Fibroblast of villous mesenchyme (primary cell): ENCODE data around the gene ADARB1. TPM values are rescaled to one million over a fixed set of nuclear protein-coding genes. Genes with fewer than 3 reads are reported as not detected.

Experiments used
- DNase-seq: peaks from one replicate; pipeline ENCODE4 v3.0.0-alpha.2; 2010; ENCODE audit warnings: low read depth
- H3K4me3 ChIP-seq: 2 replicates; pipeline ENCODE4 v1.5.1; 2011; ENCODE audit warnings: low read depth, mild to moderate bottlenecking, low read length
- CTCF ChIP-seq: IDR thresholded peaks from 2 replicates; pipeline ENCODE4 v1.5.1; 2012; ENCODE audit warnings: low read depth, mild to moderate bottlenecking, low read length; ENCODE audit not compliant: insufficient read depth
- total RNA-seq: library from RNA; depleted of rRNA; stranded (reverse); fragments of >200 nt; gene quantifications from 2 replicates; pipeline ENCODE4 v1.2.3, GENCODE V29; 2012

ADARB1 gene
- total RNA-seq, 1 donor = 16.4 TPM

- no peak overlapping the region for H3K4me3 ChIP-seq
These were observed 18.0 kb upstream of the ADARB1 start for GRCh38 chr21:45056296-45056904.

GRCh38 chr21:45056917-45057560 lies 17.3 kb upstream of the ADARB1 start:
- no peak for DNase-seq
- H3K4me3 ChIP-seq = no peak overlapping the region
- no peak for TF ChIP-seq CTCF

More at GRCh38 chr21:45056296-45056904, 18.0 kb upstream of the ADARB1 start:
- TF ChIP-seq CTCF = no peak
- DNase-seq = no peak

- TF ChIP-seq CTCF = no peak
- H3K4me3 ChIP-seq = no peak overlapping the region
- DNase-seq = no peak
These were observed 16.5 kb upstream of the ADARB1 start for GRCh38 chr21:45057886-45058285.

- DNase-seq = no peak
- TF ChIP-seq CTCF = no peak
- H3K4me3 ChIP-seq = no peak overlapping the region
These were observed 15.3 kb upstream of the ADARB1 start for GRCh38 chr21:45059121-45059520.

- H3K4me3 ChIP-seq = no peak overlapping the region
- DNase-seq = no peak
- TF ChIP-seq CTCF = no peak
These were observed 14.3 kb upstream of the ADARB1 start for GRCh38 chr21:45060089-45060488.

- no peak overlapping the region for H3K4me3 ChIP-seq
- DNase-seq = no peak
- no peak for TF ChIP-seq CTCF
These were observed 13.6 kb upstream of the ADARB1 start for GRCh38 chr21:45060675-45061311.
